SJSA1 (cell line): ENCODE data around the gene KCNJ10. TPM values are rescaled to one million over a fixed set of nuclear protein-coding genes. Genes with fewer than 3 reads are reported as not detected.

ENCODE experiments used
- DNase-seq, 2 experiments: peaks; one replicate each; pipeline ENCODE4 v3.0.0-alpha.2; 2015 to 2020; ENCODE audit warnings: low spot score in 2 of 2, low read depth in 1 of 2
- H3K27ac ChIP-seq: fragments of 250-450 bp; sonication (Bioruptor Pico); 2 replicates; pipeline ENCODE4 v1.5.1; 2020; ENCODE audit warnings: mild to moderate bottlenecking, moderate library complexity
- H3K27me3 ChIP-seq: fragments of 250-450 bp; sonication (Bioruptor Pico); replicated peaks from 2 replicates; pipeline ENCODE4 v1.5.1; 2020; ENCODE audit warnings: mild to moderate bottlenecking, moderate library complexity
- H3K36me3 ChIP-seq: fragments of 250-450 bp; sonication (Bioruptor Pico); 2 replicates; pipeline ENCODE4 v1.5.1; 2020; ENCODE audit warnings: mild to moderate bottlenecking
- H3K4me1 ChIP-seq: fragments of 250-450 bp; sonication (Bioruptor Pico); replicated peaks from 2 replicates; pipeline ENCODE4 v1.6.1; 2021; ENCODE audit warnings: mild to moderate bottlenecking
- H3K4me3 ChIP-seq: fragments of 250-450 bp; sonication (Bioruptor Pico); 2 replicates; pipeline ENCODE4 v1.5.1; 2020; ENCODE audit warnings: mild to moderate bottlenecking
- H3K9me3 ChIP-seq: fragments of 250-450 bp; sonication (Bioruptor Pico); replicated peaks from 2 replicates; pipeline ENCODE4 v1.5.1; 2020; ENCODE audit warnings: mild to moderate bottlenecking
- total RNA-seq: library from RNA; depleted of rRNA; stranded (reverse); fragments of >200 nt; shearing (Covaris generic); gene quantifications from 2 replicates; pipeline ENCODE4 v1.2.3, GENCODE V29; 2014

Gene KCNJ10
- total RNA-seq, 1 experiment from 2014 or later, result not detected

DNA sequence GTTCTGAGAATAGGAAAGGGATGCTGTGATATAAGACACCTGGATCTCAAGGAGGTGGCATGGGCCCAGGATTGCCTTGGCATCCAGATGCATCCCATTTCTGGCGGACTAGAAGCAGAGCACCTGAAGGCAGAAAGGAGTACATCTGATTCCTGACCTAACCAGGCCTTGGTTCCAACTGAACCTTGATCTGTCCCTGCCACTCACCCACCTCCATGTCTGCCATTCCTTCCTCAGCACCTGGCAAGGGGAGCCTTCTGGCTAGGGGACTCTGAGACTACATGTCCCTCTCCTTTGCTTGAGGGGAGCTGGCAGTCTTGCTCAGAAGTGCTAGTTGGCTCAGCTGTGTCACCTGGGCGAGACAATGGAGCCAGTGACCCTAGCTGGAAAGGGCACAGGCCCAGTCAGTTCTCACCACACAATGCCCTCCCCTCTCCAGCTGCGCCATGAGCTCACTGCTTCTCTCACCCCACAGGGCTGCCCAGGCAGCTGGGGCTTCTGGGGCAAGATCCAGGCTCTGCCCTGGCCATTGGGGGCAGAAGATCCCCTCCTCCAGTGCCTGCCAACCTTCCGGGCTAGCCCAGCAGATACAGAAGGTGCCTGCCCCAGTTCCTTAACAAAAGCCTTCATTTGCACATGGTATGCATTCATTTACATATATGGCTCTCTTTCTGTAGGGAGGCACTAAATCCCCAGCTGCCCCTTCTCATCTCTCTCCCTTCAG, 25.6 kb upstream of the KCNJ10 start:
- no peak overlapping the region for H3K27ac ChIP-seq
- no peaks in the 10 kb centered on the region for H3K9me3 ChIP-seq
- H3K4me3 ChIP-seq, result no peak overlapping the region
- H3K27me3 ChIP-seq, result no peaks in the 10 kb centered on the region
- H3K36me3 ChIP-seq, result no peaks in the 10 kb centered on the region
- no peak for DNase-seq
- H3K4me1 ChIP-seq, result peaks cover 14% of the 10 kb centered on the region

DNA sequence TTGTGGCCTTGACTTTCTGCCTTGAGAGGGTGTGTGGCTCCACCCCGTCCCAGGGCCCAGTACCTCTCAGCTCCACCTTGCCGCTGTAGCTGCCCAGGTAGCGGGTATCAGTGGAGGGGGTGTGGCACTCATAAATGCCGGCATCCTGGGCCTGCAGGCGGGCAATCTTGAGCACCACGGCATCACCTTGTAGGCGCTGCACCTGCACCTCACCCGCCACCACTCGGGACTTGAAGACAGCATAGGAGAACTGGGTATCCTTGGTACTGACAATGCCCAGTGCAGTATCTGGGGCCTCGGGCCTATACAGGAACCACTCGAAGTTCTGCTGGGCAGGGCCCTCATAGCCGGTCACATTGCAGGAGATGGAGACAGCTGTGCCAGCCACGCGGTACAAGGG, 24.8 kb upstream of the KCNJ10 start:
- Histone ChIP-seq H3K4me1 (peaks cover 14% of the 10 kb centered on the region), H3K36me3 (no peaks in the 10 kb centered on the region), H3K27me3 (no peaks in the 10 kb centered on the region), H3K27ac (no peak overlapping the region), H3K9me3 (no peaks in the 10 kb centered on the region), H3K4me3 (no peak overlapping the region)
- DNase-seq, result no peak

DNA sequence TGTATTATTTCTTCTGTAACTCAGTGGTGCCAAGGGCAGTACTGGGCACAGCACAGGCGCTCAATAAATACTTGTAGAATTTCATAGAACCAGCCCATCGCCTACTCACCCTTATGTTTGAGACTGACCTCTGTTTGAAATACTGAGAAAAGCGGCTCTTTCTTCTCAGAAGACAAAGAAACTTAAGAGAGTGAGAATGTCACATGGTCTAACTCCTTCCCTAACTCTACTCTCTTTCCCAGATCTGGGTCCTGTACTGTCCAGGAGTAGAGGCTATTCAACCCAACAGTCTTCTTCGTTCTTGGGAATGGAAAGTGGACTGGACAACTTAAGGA, 24.3 kb upstream of the KCNJ10 start:
- Histone ChIP-seq H3K36me3 (no peaks in the 10 kb centered on the region), H3K4me1 (peaks cover 11% of the 10 kb centered on the region), H3K4me3 (no peak overlapping the region), H3K27ac (no peak overlapping the region), H3K27me3 (no peaks in the 10 kb centered on the region), H3K9me3 (no peaks in the 10 kb centered on the region)
- DNase-seq, result no peak

DNA sequence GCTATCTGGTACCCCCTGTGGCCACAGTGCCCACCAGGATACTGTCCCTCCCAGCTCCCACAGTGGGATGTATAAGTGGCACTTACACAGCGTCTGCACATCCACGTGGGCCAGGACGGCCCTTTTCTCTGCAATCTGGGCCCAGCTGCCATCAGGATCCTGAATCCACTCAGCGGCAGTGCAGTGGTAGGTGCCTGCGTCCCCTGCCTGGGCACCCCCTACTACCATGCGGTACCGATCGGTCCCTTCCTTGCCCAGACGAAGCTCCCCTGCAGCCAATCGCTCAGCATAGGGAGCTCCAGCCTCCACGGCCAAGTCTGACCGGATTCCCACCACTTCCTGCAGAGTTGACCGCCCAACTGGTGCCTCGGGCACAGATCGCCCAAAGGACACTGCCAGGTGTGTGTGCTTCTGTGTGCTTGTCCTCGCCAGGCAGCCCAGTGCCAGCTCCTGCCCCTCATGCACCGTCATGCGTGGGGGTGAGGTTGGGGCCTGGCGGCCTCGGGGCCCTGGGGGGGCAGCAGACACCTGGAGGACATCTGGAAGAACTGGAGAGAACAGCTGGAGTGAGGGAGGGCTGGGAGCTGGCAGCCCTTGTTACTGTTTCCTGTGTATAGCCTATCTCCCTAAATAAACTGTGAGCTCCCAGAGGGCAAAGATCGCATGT, 23.8 kb upstream of the KCNJ10 start:
- Histone ChIP-seq H3K4me3 (no peak overlapping the region), H3K4me1 (peaks cover 8% of the 10 kb centered on the region), H3K9me3 (no peaks in the 10 kb centered on the region), H3K36me3 (no peaks in the 10 kb centered on the region), H3K27me3 (no peaks in the 10 kb centered on the region), H3K27ac (no peak overlapping the region)
- no peak for DNase-seq

DNA sequence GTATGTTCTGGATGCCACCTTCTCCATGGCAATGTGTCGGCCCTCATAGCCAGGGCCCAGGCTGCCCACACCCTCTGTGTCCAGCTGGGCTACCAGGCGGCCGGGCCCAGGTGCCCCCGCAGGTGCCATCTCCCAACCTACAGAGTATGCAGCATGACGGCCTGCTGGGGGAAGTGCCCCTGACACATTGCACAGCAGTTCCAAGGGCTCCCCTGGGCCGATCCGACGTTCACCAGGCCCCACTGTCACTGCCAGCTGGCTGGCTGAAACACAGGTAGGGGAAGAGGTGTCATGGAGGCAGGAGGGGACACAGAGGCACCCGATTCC, 23.1 kb upstream of the KCNJ10 start:
- Histone ChIP-seq H3K27me3 (no peaks in the 10 kb centered on the region), H3K9me3 (no peaks in the 10 kb centered on the region), H3K4me3 (no peak overlapping the region), H3K36me3 (no peaks in the 10 kb centered on the region), H3K4me1 (peaks cover 6% of the 10 kb centered on the region), H3K27ac (no peak overlapping the region)
- DNase-seq, result no peak

DNA sequence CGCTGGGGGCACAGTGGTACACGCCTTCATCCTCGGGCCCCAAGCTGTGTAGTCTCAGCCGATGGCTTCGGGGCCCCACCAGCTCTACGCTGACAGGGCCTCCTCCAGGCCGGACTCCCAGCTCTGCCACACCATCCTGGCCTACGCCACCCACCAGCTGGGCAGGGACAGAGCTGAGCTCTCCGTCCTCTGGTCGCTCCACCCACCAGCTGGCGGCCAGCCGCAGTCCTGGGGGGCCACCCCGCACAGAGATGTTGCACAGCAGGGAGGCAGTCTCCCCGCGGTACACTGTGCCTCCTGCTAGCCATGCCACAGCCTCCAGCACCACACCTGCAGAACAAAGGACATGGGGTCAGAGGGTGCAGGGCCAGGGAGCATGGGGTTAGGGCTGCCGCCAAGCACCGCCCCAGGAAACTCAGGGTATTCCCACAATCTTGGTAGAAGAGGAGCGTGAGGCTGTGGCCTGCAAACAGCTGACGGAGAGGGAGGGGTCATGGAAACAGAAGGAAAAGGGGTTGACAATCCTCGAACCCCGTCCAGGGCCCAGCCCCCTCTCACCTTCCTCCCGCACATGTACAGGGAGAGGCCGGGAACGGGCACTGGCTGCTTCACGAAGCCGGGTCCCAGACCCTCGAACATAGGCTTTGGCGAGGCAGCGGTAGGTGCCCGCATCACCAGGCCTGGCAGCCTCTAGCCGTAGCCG, 22.6 kb upstream of the KCNJ10 start:
- Histone ChIP-seq H3K4me1 (peaks cover under 1% of the 10 kb centered on the region; the same call in 1 of the 2 replicates), H3K4me3 (no peak overlapping the region), H3K9me3 (no peaks in the 10 kb centered on the region), H3K27ac (no peak overlapping the region), H3K36me3 (no peaks in the 10 kb centered on the region), H3K27me3 (no peaks in the 10 kb centered on the region)
- no peak for DNase-seq

DNA sequence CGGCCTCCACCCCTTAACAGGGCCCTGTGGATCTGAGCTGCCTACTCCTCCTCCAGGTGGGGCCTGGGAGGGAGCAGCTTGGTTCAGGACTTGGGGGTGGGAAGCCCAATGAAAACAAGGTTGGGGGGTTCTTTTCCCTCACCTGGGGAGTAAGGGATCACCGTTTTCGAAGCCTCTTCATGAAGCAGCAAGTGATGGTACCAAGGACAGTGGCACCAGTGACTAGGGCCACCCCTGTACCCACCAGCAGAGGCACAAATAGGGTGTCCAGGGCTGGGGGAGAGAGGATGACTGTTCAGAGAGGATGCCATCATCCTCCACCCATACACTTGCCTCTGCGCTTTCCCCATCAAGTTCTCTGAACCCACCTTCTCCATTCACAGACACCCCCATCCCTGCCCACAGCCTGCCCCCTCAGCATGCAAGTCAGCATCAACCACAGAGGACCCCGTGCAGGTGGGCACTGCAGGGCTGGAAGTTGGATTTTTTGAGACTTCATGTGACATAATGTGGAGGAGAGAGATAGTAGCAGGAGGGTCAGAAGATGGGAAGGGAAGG, 21.8 kb upstream of the KCNJ10 start:
- Histone ChIP-seq H3K27ac (no peak overlapping the region), H3K27me3 (no peaks in the 10 kb centered on the region), H3K9me3 (no peaks in the 10 kb centered on the region), H3K4me1 (no peaks in the 10 kb centered on the region), H3K4me3 (no peak overlapping the region), H3K36me3 (no peaks in the 10 kb centered on the region)
- DNase-seq, result no peak

DNA sequence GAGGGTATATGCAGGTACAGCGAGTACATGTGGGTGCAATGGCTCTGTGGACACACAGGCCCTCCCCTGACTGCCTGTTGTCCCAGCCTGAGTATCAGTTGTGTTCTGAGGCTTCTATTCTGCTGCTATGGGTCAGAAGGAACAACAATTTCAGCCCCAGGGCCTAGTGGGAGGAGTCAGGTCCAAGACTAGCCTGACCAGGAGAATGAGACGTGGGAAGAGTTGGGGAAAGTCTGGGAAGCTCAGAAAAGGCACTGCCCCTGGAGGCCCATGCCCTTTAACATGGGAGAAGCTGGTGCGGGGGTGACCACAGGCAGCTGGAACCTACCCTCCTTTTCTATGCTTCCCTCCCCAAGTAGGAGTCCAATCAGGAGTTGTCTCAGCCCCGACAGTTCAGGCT, 20.8 kb upstream of the KCNJ10 start:
- no peaks in the 10 kb centered on the region for H3K4me1 ChIP-seq
- DNase-seq, result no peak
- H3K36me3 ChIP-seq, result no peaks in the 10 kb centered on the region
- H3K27me3 ChIP-seq, result no peaks in the 10 kb centered on the region
- H3K9me3 ChIP-seq, result no peaks in the 10 kb centered on the region
- H3K27ac ChIP-seq, result no peak overlapping the region
- no peak overlapping the region for H3K4me3 ChIP-seq

DNA sequence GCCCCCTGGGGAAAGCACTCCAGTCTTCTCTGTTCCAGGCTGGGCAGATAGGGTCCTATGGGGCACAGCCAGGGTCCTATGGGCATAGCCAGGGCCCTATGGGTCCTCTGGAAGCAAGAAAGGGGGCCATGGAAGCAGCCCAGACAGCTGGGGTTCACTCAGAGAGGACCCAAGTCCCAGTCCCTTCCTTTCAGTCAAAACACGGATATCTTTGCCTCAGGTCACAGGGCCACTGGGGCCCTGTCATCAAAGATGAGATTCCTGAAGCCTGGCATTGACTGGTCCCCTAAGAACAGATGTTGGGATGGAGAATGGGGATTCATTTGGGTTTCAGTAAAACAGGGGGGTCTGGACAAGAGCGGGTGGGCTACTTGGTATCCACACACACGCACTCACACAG, 19.9 kb upstream of the KCNJ10 start:
- DNase-seq, result no peak
- Histone ChIP-seq H3K27ac (no peak overlapping the region), H3K4me3 (no peak overlapping the region), H3K36me3 (no peaks in the 10 kb centered on the region), H3K27me3 (peaks cover 6% of the 10 kb centered on the region; the same call in 1 of the 2 replicates), H3K4me1 (no peaks in the 10 kb centered on the region), H3K9me3 (no peaks in the 10 kb centered on the region; the same call in 1 of the 2 replicates)

DNA sequence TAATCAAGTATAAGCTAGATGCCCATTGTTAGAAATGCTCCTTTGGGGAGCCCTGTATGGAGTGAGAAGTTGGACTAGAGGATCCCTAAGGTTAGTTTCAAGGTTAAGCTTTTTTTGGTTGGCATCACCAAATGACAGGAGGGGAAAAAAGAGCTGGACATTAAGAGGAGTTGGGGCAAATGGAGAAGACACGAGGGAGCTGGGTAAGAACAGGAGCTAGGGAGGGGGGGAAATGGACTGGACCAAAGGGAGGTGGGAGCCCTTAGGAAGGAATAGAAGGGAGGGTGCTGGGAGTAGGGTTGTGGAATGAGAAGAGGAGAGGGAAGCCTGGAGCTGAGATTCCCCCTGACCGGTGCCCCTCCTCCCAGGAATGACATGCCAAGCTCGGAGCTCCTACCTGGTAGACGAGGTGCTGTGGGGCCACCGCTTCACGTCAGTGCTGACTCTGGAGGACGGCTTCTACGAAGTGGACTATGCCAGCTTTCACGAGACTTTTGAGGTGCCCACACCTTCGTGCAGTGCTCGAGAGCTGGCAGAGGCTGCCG, 17.2 kb upstream of the KCNJ10 start:
- H3K4me1 ChIP-seq, result peaks cover 6% of the 10 kb centered on the region
- peaks cover 31% of the 10 kb centered on the region for H3K27me3 ChIP-seq
- no peak overlapping the region for H3K4me3 ChIP-seq
- H3K36me3 ChIP-seq, result no peaks in the 10 kb centered on the region
- no peaks in the 10 kb centered on the region; the same call in 1 of the 2 replicates for H3K9me3 ChIP-seq
- no peak for DNase-seq
- H3K27ac ChIP-seq, result no peak overlapping the region

DNA sequence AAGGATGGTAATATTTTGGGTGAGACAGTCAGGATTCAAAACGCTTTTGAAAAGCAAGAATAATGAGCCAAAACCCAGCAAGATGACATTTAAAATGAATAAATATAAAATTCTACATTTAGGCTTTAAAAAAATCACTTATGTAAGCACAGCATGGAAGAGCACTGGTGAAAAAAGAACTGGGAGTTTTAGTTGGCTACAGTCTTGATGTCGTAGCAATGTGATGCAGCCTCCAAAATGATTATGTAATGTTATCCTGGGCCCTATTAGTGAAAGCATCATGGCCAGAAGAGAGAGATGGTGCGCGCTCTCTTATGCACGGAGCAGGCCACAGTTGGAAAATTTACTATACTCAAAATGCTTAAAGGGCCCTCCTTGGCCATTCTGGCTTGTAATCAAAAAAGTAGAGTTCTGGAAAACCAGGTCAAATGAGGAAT, 16.5 kb upstream of the KCNJ10 start:
- Histone ChIP-seq H3K36me3 (no peaks in the 10 kb centered on the region), H3K27me3 (peaks cover 38% of the 10 kb centered on the region), H3K4me1 (peaks cover 6% of the 10 kb centered on the region), H3K9me3 (no peaks in the 10 kb centered on the region; the same call in 1 of the 2 replicates), H3K27ac (no peak overlapping the region), H3K4me3 (no peak overlapping the region)
- DNase-seq, result no peak

DNA sequence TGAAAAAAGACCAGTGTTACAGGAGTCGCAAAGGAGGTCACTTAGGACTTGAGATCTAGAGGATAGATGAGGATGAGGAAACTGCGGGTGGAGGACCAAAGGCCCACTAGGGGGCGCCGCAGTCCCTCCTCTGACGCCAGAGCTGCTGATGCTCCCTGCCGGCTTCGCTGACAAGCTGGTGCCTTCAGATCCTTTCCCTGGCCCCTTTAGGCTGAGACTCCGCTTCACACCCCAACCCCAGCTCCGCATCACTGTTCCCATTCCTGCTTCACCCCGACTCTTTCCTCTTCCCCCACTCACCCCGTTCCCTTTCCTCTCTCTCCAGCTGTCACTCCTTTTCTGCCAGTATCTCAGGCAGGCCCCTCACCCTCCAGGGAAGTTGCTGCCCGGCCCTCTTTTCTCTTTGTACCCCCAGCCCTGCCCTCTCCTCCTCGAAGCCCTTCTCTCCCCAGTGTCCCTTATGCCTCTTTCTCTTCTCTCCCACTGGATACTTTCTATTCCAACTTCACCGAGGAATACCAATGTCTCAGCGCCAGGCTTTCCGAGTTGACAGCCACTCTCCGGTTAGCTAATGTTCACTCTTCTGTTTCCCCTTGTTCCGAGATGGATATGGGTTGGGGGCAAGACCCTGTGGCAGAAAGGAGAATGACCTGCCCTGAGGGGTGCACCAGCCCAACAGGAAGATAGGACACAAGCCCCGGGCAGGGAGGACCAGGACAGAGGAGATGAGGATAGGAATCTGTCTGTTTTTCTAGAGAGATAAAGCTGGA, 15.9 kb upstream of the KCNJ10 start:
- H3K36me3 ChIP-seq, result no peaks in the 10 kb centered on the region
- no peaks in the 10 kb centered on the region; the same call in 1 of the 2 replicates for H3K9me3 ChIP-seq
- H3K4me3 ChIP-seq, result no peak overlapping the region
- H3K4me1 ChIP-seq, result peaks cover 8% of the 10 kb centered on the region
- peak; percentile 40 to 79 for DNase-seq
- H3K27ac ChIP-seq, result no peak overlapping the region
- H3K27me3 ChIP-seq, result peaks cover 42% of the 10 kb centered on the region

DNA sequence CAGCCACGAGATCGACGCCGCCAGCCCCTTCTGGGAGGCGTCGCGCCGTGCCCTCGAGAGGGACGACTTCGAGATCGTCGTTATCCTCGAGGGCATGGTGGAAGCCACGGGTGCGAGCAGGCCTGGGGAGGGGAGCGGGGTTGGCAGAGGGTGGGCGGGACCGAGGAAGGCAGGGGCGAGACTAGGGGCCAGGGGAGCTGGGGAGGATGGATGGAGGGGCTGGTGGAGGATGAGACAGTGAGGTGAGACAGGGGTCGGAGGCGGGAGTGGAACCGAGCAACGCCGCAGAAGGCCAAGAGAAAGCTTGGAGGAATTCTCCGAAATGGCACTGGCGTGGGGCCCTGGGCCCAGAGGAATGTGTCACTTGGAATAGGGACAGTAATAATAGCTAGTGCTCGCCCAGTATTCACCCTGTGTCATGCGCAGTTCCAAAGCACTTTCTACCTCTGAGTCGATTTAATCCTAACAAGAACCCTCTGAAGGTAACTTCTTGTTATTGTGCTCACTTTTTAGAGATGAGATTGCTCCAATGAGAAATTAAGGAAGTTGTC, 14.9 kb upstream of the KCNJ10 start:
- no peak for DNase-seq
- Histone ChIP-seq H3K27me3 (peaks cover 53% of the 10 kb centered on the region), H3K4me1 (peaks cover 15% of the 10 kb centered on the region), H3K9me3 (no peaks in the 10 kb centered on the region; the same call in 1 of the 2 replicates), H3K36me3 (no peaks in the 10 kb centered on the region), H3K4me3 (no peak overlapping the region), H3K27ac (no peak overlapping the region)
